Loucy (cell line): Measurements from ENCODE around the gene STS.

ENCODE experiments used
- H2AFZ ChIP-seq: fragments of 200-600 bp; sonication (generic); 2 replicates; pipeline ENCODE4 v1.6.0; 2016; ENCODE audit warnings: antibody characterized with exemption, mild to moderate bottlenecking, low read length, moderate library complexity
- H3F3A ChIP-seq: fragments of 200-600 bp; 2 replicates; pipeline ENCODE4 v1.6.0; 2016; ENCODE audit warnings: antibody characterized with exemption, low read depth, mild to moderate bottlenecking
- H3K27me3 ChIP-seq: fragments of 200-600 bp; sonication (generic); 2 replicates; pipeline ENCODE4 v1.6.1; 2014; ENCODE audit warnings: low read length, mild to moderate bottlenecking; ENCODE audit not compliant: insufficient read depth, poor library complexity, severe bottlenecking
- H3K36me3 ChIP-seq: fragments of 200-600 bp; sonication (generic); 2 replicates; pipeline ENCODE4 v1.6.1; 2016; ENCODE audit warnings: low read length; ENCODE audit not compliant: insufficient read depth
- H3K4me1 ChIP-seq: fragments of 200-600 bp; sonication (generic); 2 replicates; pipeline ENCODE4 v1.5.1; 2014; ENCODE audit warnings: low read length, mild to moderate bottlenecking; ENCODE audit not compliant: insufficient read depth, poor library complexity, severe bottlenecking
- H3K4me2 ChIP-seq: fragments of 200-600 bp; sonication (generic); 2 replicates; pipeline ENCODE4 v1.6.0; 2014; ENCODE audit warnings: antibody characterized with exemption, low read length, low read depth, mild to moderate bottlenecking; ENCODE audit not compliant: poor library complexity, severe bottlenecking
- H3K4me3 ChIP-seq: fragments of 200-600 bp; sonication (generic); 2 replicates; pipeline ENCODE4 v1.5.1; 2014; ENCODE audit warnings: low read length, mild to moderate bottlenecking, mixed read lengths; ENCODE audit not compliant: poor library complexity, severe bottlenecking
- H3K79me2 ChIP-seq: fragments of 200-600 bp; sonication (generic); 2 replicates; pipeline ENCODE4 v1.6.1; 2014; ENCODE audit warnings: low read length; ENCODE audit not compliant: insufficient read depth
- H3K9ac ChIP-seq: fragments of 200-600 bp; sonication (generic); 2 replicates; pipeline ENCODE4 v1.6.0; 2014; ENCODE audit warnings: mild to moderate bottlenecking, low read depth, low read length, moderate library complexity; ENCODE audit not compliant: poor library complexity, severe bottlenecking
- H3K9me2 ChIP-seq: fragments of 200-600 bp; sonication (generic); replicated peaks from 2 replicates; pipeline ENCODE4 v1.6.1; 2016; ENCODE audit warnings: low read depth, low read length, mixed read lengths
- H3K9me3 ChIP-seq: fragments of 200-600 bp; sonication (generic); 2 replicates; pipeline ENCODE4 v1.6.1; 2014; ENCODE audit warnings: mild to moderate bottlenecking, antibody characterized with exemption, low read length, low read depth; ENCODE audit not compliant: insufficient read depth
- H4K20me1 ChIP-seq: fragments of 200-600 bp; sonication (generic); 2 replicates; pipeline ENCODE4 v1.6.0; 2014; ENCODE audit warnings: antibody characterized with exemption, low read length, mild to moderate bottlenecking; ENCODE audit not compliant: insufficient read depth, poor library complexity, severe bottlenecking
- CTCF ChIP-seq: fragments of 200-600 bp; sonication (generic); conservative IDR thresholded peaks from 2 replicates; pipeline ENCODE4 v1.5.1; 2014; ENCODE audit warnings: mild to moderate bottlenecking, antibody characterized with exemption, low read length
- EZH2phosphoT487 ChIP-seq: fragments of 200-600 bp; IDR thresholded peaks from 2 replicates; pipeline ENCODE4 v1.6.1; 2018; ENCODE audit warnings: antibody characterized with exemption, mild to moderate bottlenecking, moderate library complexity, borderline replicate concordance

Gene STS

GRCh38 chrX:7117587-7117986, 29.9 kb upstream of the STS start:
- Histone ChIP-seq H2AFZ (no peak overlapping the region), H3K27me3 (no peaks in the 10 kb centered on the region), H3K9ac (no peak overlapping the region), H3F3A (no peaks in the 10 kb centered on the region), H3K4me3 (no peak overlapping the region), H3K9me3 (no peaks in the 10 kb centered on the region), H3K4me2 (no peak overlapping the region), H3K36me3 (no peaks in the 10 kb centered on the region), H3K79me2 (peaks cover 19% of the 10 kb centered on the region; the same call in 1 of the 2 replicates), H3K4me1 (peaks cover 17% of the 10 kb centered on the region), H4K20me1 (no peaks in the 10 kb centered on the region), H3K9me2 (no peaks in the 10 kb centered on the region)
- TF ChIP-seq CTCF (no peak), EZH2phosphoT487 (no peak)

- Histone ChIP-seq H3K4me3 (no peak overlapping the region), H3K9ac (no peak overlapping the region), H3K4me2 (no peak overlapping the region), H3K9me2 (no peaks in the 10 kb centered on the region), H3K4me1 (peaks cover 17% of the 10 kb centered on the region), H3F3A (no peaks in the 10 kb centered on the region), H3K9me3 (no peaks in the 10 kb centered on the region), H2AFZ (no peak overlapping the region), H4K20me1 (no peaks in the 10 kb centered on the region), H3K27me3 (no peaks in the 10 kb centered on the region), H3K36me3 (no peaks in the 10 kb centered on the region), H3K79me2 (peaks cover 17% of the 10 kb centered on the region; the same call in 1 of the 2 replicates)
- TF ChIP-seq CTCF (no peak), EZH2phosphoT487 (no peak)
Measured at GRCh38 chrX:7119950-7120877, 27.3 kb upstream of the STS start.

GRCh38 chrX:7120878-7121219, 26.7 kb upstream of the STS start:
- Histone ChIP-seq H3K4me2 (no peak overlapping the region), H3K36me3 (no peaks in the 10 kb centered on the region), H3K4me3 (no peak overlapping the region), H3K9me3 (no peaks in the 10 kb centered on the region), H2AFZ (no peak overlapping the region), H3K4me1 (peaks cover 17% of the 10 kb centered on the region), H3K9ac (no peak overlapping the region), H4K20me1 (no peaks in the 10 kb centered on the region), H3K9me2 (no peaks in the 10 kb centered on the region), H3F3A (no peaks in the 10 kb centered on the region), H3K27me3 (no peaks in the 10 kb centered on the region), H3K79me2 (peaks cover 16% of the 10 kb centered on the region; the same call in 1 of the 2 replicates)
- TF ChIP-seq CTCF = no peak
- TF ChIP-seq EZH2phosphoT487 = no peak
